GM10248 (cell line): ENCODE data around the gene SCN3B.

Experiments
- CTCF ChIA-PET: fragments of 300-600 bp; sonication (Branson Sonifier 250); formaldehyde crosslinking; extraction: SDS; loops from one replicate; lab custom pipeline; 2021; ENCODE audit warnings: antibody characterized with exemption; lab: Yijun Ruan, JAX
- POLR2A ChIA-PET: fragments of 350-650 bp; sonication (Branson Sonifier 250); formaldehyde crosslinking; extraction: SDS; loops from one replicate; lab custom pipeline; 2020; ENCODE audit warnings: antibody characterized with exemption; lab: Yijun Ruan, JAX
- DNase-seq: peaks from one replicate; pipeline ENCODE4 v3.0.0; 2012; ENCODE audit errors: extremely low spot score
- CTCF ChIP-seq: IDR thresholded peaks from 2 replicates; pipeline ENCODE4 v1.5.1; 2012; ENCODE audit warnings: mild to moderate bottlenecking, low read depth; ENCODE audit errors: extremely low read depth, missing control alignments, control extremely low read depth

SCN3B gene

GRCh38 chr11:123652599-123652998, 1.8 kb downstream of the SCN3B start:
- ChIA-PET CTCF (interaction anchor here (1.1 to 3.6 kb wide), 7 partner anchors 12 to 58 kb away, joined by 3 to 13 read pairs (median 5); no protein-coding TSS in a partner anchor), POLR2A (no interaction called here)
- TF ChIP-seq CTCF: no peak
- DNase-seq: no peak

- CTCF ChIA-PET: interaction anchor here (1.6 kb wide), 2 partner anchors 8 to 10 kb away, joined by 4 read pairs; no protein-coding TSS in a partner anchor
- TF ChIP-seq CTCF: no peak
- POLR2A ChIA-PET: no interaction called here
- no peak for DNase-seq
Observed at GRCh38 chr11:123650901-123651300, 3.5 kb downstream of the SCN3B start.

GRCh38 chr11:123645286-123645975, 9.0 kb downstream of the SCN3B start:
- TF ChIP-seq CTCF: no peak
- CTCF ChIA-PET: interaction anchor here (13.3 kb wide), 1 partner anchor 64 kb away, joined by 250 read pairs; no protein-coding TSS in a partner anchor
- POLR2A ChIA-PET: no interaction called here
- no peak for DNase-seq

- TF ChIP-seq CTCF: no peak
- CTCF ChIA-PET: interaction anchor here (1.0 to 13.3 kb wide), 6 partner anchors 11 to 77 kb away, joined by 3 to 250 read pairs (median 4); partner anchors contain the start of gene SCN3B
- POLR2A ChIA-PET: no interaction called here
- no peak for DNase-seq
Observed at GRCh38 chr11:123642435-123642834, 12.0 kb downstream of the SCN3B start.

DNA sequence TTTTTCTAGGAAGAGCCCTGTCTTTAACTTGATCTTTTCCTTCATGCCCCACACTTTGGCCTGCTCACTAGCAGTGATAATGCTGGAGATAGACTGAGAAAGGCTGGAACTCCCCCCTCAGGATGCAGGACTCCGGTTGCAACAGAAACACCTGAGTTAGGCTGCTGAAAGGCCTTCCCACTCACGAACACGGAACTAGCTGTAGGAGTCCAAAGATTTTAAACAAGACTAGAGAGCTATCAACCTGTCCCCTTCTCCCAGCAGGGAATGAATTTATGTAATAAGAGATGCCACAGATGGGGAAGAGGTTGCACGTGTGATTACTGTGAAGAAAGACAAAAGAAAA, 13.0 kb downstream of the SCN3B start:
- no peak for TF ChIP-seq CTCF
- no peak for DNase-seq
- CTCF ChIA-PET: interaction anchor here (0.6 to 13.3 kb wide), 10 partner anchors 10 to 114 kb away, joined by 3 to 250 read pairs (median 3); partner anchors contain the start of gene SCN3B
- POLR2A ChIA-PET: no interaction called here

DNA sequence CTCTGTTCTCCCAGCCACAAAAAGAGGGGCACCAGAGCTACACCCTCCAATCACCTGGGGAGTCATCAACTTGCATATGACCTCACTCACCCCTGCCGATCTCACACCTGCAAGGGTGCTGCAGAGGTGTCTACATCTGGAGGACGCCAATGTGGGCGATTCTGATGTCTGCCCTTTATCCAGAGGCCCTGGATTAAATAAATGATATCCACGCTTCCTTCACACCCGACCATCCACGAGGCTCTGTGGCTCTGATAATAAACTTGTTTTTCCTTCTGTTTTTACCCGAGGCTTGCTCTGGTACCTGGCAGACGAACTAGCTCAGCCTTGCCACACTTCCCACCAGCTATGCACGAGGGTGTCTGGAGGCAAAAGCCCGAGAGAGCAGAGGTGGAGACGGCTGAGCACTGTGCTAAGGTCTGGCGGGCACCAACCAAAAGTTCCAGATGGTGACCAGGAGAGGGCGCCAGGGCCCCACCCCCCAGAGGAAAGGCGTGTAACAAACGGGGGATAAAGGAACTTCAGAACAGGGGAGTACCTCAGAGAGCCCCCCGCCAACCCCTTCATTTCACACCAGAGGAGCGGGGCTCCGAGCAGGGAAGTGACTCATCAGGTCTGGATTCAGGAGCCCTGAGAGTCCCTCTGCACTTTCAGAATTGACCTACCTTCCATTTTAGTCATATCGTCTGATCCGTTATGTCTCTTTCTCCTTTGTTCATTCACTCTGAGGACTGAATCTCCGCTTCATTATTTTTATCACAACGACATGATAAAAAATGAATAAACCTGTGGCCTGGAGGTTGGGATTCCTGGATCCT, 13.5 kb downstream of the SCN3B start:
- ChIA-PET CTCF (interaction anchor here (0.6 to 13.3 kb wide), 12 partner anchors 9 to 163 kb away, joined by 3 to 250 read pairs (median 4); partner anchors contain the start of gene SCN3B), POLR2A (no interaction called here)
- peak; percentile 79 for TF ChIP-seq CTCF
- peak; percentile 71 for DNase-seq
